NCI-H1105 (cell line): ENCODE data around the gene COPG1.
A peak's percentile ranks its signal among the peaks of the same experiment; 100 is the strongest.
"Not testable (repeated sequence)": the region's sequence is repeated elsewhere in the genome, so short reads cannot be mapped to it uniquely, and the experiment has no call there.

Experiments used
- DNase-seq: peaks from one replicate; lab custom pipeline; 2025; lab: John Stamatoyannopoulos, UW

The COPG1 gene

DNA sequence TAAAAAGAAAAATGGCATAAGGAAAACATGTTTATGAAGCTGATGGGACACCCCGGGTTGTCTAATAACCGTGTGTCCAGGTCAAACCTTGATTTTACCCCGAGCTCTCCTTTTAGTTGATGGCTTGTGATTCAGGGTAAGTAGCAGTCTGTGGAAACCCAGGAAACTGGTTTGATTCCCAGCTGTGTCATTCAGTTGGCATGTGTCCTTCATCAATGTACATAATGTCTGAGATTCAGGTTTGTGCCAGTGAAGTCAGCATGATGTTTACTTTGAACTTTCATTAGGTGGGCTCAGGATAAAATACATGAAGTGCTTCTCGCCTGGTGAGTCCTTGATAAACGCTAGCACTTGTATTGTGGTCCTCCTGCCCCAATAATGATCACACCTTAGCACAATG lies 4.3 kb upstream of the COPG1 start:
- no peak for DNase-seq

DNA sequence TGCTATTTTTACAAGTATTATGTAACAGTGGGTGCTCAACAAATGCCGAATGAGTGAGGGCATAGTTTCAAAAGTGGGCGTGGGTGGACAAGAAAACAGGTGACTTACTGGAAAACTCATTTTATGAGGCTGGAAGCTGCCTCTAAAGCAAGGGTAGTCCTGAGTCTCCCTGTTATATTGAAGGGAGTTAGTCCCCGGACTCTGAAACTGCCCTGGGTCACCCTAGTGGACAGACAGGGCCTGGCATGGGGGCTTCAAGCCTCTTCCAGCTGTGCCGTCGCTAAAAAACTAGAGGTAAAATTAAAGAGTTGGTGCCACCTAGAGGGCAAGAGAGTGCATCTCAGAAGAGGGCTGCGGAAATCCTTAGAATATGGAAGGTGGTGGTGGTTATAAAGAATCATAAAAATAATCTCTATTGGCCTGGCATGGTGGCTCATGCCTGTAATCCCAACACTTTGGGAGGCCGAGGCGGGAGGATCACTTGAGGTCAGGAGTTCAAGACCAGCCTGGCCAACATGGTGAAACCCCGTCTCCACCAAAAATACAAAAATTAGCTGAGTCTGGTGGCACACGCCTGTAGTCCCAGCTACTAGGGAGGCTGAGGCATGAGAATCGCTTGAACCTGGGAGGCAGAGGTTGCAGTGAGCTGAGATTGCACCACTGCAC lies 3.6 kb upstream of the COPG1 start:
- peak; percentile 92 for DNase-seq

DNA sequence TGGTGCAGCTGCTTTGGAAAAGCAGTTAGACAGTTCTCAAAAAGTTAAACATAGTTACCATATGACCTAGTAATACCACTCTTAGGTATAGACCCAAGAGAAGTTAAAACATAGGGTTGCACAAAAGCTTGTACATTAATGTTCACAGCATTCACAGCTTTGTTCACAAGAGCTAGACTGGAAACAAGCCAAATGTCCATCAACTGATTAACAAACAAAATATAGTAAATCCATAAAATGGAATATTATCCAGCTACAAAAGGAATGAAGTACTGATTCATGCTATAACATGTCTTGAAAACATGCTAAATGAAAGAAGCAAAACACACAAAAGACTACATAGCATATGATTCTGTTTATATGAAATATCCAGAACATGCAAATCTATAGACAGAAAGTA lies 2.8 kb upstream of the COPG1 start:
- no peak for DNase-seq

DNA sequence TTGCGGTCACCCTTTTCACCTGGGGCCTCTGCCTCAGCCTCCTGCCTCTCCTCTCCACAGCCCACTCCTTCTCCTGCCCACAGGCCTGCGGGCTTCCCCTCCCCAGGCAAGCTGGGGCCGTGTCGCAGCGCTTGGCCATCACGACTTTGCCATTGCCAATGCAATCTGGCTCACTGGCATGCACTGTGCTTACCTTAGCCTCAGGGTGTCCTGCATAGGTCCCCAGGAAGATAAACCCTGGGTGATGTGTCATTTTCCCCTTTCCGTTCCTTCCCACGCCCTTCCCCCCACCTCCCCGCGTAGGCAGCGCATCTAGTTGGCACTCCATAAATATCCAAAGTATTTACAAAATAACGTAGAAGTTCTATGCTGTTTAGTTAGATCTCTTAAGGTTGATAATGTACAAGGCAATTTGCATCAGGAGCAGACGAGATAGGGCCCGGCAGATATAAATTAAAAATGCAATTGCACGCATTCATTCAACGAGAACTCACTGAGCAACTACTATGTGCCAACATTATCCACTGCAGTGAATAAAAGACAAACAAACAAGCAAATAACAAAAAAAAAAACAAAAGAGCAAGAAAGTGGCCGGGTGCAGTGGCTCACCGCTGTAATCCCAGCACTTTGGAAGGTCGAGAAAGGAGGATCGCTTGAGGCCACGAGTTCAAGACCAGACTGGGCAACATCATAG lies 973 bp upstream of the COPG1 start:
- DNase-seq: no peak

DNA sequence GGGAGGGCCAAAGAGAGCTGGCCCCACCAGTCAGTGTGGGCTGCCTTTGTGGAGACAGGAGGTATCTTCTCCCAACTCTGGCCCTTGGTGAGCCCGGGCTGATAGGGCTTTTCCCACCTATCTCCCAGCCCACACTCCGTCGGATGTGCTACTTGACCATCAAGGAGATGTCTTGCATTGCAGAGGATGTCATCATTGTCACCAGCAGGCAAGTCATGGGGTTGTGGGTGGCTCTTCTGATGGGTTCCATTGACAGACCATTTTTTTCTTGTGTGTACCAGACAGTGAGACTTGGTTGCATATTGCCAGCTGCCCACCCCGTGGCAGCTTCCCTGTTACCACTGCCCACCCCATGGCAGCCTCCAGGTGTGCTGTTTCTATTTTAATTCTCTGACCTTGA lies 3.3 kb downstream of the COPG1 start:
- DNase-seq: no peak

DNA sequence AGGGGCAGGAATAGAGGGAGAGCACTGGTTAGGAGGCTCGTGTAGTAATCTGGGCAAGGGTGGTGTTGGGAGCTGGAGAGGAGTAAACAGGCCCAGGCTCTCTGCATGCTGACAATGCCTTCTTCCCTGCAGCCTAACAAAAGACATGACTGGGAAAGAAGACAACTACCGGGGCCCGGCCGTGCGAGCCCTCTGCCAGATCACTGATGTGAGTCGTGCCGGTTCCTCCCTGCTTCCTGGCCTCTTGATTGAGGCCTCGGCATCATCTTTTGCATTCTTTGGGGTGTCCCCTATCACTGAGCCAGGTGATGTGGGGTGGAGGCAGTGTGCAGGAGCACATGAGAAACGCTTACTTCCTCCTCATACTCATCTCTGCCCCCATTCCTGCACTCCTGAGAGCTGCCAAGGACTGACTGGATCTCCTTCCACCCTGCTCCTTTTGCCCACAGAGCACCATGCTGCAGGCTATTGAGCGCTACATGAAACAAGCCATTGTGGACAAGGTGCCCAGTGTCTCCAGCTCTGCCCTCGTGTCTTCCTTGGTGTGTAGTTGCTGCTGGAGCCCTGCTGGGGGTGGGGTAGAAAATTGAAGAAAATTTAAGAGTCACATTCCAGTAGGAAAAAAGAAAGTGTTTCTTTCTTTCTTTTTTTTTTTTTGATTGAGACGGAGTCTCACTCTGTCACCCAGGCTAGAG lies 5.3 kb downstream of the COPG1 start:
- no peak for DNase-seq

DNA sequence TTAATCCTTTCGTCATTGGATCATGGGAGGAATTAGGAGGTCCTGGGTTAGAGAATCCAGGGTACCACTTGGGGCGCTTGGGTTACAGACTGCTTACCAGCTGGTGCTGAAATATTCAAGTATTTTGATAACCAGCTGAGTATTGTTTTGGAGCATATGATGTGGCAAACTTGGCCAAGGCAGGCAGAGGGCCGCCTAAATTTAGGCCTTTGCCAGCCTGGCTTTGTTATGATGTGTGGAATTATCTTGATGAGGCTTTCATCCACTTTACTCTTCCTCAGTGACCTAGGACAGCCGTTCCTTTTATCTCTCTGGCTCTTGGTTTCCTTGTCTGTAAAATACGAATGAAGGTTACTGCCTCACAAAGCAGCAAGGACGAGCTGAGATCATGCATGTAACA lies 6.9 kb downstream of the COPG1 start:
- no peak for DNase-seq

DNA sequence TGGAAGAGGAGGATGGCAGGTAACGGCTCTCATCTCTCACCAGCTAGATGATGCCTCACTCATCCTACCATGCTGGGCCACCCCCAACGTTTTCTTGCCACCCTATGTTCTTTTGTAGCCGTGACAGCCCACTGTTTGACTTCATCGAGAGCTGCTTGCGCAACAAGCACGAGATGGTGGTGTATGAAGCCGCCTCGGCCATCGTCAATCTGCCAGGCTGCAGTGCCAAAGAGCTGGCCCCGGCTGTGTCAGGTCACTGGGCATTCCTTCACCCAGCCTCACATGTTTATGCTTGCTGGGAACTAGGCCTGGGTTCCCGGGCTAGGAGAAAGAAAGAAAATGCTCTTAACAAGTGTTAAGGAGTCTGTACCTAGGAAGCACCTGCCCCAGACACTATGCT lies 8.2 kb downstream of the COPG1 start:
- DNase-seq: no peak

DNA sequence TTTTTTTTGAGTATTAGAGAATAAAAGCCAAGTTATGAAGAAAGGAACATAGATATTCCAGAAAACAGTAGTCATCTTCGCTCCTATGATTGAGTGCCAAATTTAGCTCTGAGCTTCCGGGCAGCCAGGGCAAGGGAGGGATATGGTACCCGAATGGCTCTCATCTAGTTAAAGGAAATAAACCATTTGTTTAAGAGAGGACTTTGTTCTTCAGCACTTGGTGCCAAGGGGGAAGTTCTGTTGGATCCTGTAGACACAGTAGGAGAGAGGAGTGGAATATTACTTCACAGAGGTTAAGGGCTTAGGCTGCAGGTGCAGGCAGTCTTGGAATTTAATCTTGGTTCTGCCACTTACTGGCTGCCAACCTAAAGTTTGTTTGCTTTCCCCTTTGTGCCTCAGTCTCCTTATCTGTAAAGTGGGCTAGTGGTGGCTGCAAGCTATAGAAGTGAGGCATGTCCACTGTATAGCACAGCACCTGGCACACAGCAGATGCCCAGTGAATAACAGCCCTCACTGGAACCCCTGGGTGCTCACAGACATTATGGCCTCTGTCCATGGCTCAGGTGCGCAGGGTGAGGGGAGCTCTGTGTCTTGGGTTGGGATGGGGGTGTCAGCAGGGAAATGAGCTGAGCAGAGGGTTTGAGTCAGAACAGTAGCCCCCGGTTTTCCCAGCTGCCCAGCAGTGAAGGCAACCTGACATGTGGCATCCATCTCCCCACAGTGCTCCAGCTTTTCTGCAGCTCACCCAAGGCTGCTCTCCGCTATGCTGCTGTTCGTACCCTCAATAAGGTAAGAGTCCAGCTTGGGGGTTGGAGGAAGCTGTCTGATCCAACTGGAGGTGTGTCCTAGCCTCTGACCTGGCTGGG lies 10.4 kb downstream of the COPG1 start:
- no peak for DNase-seq

DNA sequence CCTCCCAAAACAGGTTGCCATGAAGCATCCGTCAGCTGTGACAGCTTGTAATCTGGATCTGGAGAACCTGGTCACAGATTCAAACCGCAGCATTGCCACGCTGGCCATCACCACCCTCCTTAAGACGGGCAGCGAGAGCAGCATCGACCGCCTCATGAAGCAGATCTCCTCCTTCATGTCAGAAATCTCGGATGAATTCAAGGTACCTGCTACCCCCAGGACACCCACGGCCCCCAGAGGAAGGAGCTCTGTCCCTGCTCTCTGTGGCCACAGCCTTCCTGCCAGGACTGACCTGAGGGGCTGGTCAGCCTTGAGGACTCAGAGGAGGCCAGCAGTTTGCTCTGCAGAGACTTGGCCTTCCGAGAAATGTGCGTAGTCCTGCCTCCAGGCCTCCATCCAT lies 11.2 kb downstream of the COPG1 start:
- no peak for DNase-seq

DNA sequence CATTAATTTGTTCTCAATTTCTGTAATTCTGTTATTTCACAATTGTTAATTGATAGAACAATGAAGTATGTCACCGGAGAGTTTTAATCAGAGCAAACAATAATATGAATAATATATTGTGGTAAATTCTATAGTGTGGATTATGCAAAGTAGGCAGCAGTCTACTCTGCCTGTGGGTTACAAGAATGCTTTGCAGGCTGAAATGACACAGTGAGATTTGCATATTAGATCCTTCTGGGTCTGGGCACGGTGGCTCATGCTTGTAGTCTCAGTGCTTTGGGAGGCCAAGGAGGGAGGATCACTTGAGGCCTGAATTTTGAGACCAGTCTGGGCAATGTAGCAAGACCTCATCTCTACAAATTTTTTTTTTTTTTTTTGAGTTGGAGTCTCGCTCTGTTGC lies 12.5 kb downstream of the COPG1 start:
- no peak for DNase-seq

DNA sequence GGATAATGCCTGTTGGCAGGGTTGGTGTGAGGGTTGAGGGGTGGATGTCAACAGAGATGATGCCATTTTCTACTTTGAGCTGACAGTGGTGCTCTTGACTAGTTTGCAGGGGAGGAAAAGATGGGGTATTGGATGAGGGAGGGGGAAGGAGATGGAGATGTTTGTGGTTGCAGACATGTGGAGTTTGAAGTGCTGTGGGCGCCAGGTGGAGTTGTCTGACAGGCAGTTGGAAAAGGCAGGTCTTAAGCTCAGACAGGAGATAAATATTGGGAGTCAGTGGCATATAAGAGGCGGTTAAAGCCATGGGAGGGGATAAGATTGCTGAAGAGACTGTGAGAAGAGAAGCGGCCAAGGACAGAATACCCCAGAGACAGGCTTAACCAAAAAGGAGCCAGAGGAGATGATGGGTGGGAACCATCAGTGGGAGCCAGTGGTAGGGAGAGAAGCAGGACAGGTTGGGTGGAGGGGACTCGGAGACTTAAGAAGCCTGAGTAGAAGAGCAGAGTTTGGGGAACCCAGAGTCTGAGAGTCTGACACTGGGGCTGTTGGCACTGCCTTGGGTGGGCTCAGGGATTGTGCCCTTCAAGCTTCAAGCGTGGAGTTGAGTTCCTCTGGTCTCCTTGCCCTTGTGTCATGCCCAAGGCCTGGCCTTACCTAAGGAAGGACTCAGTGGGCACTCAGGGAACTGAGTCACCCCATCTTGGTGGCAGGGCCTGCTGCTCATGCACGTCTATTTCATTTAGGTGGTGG lies 13.9 kb downstream of the COPG1 start:
- no peak for DNase-seq

DNA sequence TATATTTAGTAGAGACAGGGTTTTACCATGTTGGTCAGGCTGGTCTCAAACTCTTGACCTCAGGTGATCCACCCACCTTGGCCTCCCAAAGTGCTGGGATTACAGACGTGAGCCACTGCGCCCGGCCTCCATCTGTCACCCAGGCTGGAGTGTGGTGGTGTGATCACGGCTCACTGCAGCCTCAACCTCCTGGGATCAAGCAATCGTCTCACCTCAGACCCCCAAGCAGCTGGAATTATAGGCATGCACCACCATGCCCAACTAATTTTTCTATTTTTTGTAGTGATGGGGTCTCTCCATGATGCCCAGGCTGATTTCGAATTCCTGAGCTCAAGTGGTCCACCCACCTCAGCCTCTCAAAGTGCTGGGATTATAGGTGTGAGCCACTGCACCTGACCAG lies 15.6 kb downstream of the COPG1 start:
- not testable (repeated sequence) for DNase-seq

DNA sequence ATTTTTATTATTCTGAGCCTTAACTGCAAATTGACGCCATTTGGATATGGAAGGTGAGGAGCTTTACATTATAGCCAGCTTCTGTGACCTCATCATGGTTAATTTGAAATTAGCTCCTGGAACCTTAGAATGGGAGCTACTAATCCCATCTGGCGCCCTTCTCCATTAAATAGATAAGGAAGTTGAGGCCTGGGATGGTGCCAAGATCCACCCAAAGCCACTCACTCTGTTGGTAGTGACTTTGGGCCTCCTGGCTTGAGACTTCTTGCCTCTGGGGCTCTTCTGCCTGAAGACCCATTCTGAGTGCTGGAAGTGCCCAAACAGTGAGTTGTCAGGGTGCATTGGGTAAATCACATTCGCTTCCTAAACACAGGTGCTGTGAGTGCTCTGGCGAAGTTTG lies 17.2 kb downstream of the COPG1 start:
- DNase-seq: no peak

DNA sequence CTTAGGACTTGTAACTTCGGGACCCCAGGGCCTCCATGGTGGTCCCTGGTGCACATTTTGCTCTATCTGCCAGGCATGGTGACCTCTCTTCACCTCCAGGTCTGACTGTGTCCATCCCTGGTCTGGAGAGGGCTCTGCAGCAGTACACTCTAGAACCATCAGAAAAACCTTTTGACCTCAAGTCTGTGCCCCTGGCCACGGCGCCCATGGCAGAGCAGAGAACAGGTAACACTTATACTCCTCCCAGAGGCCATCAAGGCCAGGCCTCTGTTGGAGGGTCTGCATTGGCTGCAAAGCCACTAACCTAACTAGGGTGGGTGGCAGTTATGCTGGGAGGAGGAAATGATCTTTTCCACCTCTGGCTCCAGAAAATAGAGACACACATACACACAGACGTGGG lies 19.0 kb downstream of the COPG1 start:
- DNase-seq: no peak

DNA sequence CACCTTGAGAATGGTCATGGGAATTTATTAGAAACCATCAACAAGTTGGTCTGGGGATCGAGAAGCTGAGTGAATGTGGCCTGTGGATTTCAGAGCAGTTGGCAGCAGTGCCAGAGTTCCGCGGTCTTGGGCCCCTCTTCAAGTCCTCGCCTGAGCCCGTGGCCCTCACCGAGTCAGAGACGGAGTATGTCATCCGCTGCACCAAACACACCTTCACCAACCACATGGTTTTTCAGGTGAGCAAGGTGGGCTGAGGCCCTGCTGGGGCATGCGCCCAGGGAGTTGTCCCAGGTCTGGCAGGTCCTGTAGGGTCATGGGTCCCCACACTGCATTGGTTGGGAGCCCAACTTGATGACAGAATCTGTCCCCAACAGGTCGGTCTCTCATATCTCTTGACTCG lies 22.3 kb downstream of the COPG1 start:
- DNase-seq: no peak

DNA sequence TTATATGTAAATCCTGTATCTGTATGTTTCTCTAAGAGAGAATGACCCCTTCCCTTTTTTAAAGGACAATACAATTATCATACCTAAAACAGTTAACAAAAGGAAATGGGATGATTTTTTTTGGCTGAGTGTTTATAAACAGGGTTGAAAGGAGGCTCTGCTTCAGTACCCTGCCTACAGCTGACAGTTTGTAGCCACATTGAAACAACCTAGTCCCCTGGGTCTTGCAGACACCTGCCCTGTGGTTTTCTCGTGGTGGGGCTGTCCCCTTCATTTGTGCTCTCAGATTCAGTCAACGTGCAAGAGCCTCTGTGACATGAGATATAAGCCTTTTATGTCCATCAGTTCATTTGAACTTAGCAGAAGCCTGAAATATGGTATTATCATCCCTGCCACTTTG lies 27.0 kb downstream of the COPG1 start:
- DNase-seq: no peak

DNA sequence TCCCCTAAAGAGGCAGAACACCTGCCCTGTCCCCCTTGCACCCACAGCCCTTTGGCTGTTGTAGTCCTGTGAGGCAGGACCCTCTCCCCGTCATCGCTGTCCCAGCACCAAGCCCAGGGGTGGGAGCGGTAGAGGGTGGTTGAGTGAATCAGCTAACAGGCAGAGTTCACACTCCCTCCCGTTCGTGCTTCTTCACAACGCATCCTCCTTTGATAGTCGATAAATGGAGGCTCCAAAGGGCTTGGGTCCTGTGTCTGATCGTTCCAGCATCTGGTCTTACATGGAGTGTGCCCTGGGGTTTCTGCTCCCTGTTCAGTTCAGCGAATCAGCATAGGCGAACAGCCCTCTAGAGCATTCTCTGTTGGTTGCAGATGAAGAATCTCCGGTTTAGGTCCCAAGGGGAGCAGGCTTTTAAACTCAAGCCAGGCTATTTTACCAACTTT lies 28.4 kb downstream of the COPG1 start:
- DNase-seq: peak; percentile 11

DNA sequence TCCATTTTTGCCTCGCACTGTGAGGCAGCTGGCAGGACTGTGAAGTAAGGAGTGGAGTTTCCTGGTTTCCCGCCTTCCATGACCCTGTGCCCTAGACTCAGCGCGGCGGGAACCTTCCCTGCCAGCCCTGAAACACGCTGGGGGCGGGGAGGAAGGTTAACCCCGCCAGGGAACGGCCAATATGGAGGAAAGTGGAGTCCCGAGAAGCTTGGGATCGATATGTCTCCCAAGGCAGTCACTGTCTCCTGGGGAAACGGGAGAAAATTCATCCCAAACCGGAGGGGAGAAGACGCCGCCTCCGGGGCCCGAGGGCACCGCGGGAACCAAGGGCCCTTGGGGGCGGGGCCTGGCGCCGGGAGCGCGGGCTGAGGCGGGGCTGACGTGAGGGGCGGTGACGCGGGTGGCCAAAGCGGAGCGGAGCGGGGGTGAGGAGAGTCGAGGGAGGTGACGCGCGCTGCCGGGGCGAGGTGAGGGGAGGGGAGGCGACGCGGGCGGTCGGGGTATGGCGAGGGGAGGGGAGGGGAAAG lies 29.1 kb downstream of the COPG1 start, which contains the start of gene HMCES:
HMCES (plus strand) TSS at position 432 of the 527 bp plus-strand sequence. CDS start 863 bp downstream, outside the sequence.
- DNase-seq: peak; percentile 96

DNA sequence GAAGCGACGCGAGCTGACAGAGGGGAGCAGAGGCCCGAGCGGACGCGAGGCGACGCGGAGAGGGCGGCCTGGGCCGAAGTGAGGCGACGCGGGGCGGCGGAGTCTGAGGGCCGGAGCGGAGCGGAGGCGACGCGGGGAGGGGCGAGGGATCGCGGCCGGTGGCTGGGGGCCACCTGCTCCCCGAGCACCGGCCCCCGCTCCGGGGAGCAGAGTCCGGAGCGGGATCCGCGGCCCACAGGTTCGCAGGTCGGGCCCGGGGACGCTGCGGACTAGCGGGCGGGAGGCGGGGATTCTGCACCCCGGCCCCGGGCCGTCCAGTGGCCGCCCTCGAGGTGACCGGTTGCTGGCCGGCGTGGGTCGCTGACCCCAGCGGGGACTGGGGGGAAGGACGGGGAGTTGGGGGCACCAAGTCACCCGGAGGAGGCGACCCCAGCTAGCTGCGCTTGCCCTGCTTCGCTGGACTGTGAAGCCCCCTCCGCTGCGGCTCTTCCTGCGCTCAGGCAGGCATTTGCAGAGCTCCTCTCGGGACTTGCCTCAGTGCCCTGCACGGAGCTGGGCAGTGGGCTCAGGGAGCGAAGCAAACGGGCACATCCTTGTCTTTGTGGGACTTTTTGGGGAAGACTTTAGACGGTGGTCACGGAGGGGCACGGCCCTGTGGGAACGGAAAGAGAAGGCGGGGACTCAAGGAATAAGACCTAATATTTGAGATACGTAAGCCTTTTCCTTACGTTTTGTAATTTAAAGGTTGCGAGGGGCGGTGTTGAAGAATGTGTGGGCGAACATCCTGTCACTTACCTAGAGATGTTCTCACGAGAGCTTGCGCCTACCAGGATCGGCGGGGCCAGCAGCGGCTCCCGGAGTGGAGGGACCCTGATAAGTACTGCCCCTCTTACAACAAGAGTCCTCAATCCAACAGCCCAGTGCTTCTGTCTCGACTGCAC lies 29.8 kb downstream of the COPG1 start:
- peak; percentile 35 for DNase-seq
